Gastrocnemius medialis (tissue), 4 donors: ENCODE data around the gene LRRC53. TPM values are rescaled to one million over a fixed set of nuclear protein-coding genes. Genes with fewer than 3 reads are reported as not detected.

Experiments used
- ATAC-seq, 2 donors: fragments of 150-250 bp; one replicate each; pipeline ENCODE4 v1.9.1; 2016
- DNase-seq, 2 donors: peaks; one replicate each; pipeline ENCODE4 v3.0.0-alpha.2; 2019
- H3K27ac ChIP-seq, 4 donors: fragments of 200-600 bp; sonication (generic); 1 replicate in 1 of 4; 2 replicates in 3 of 4; pipeline ENCODE4 v1.5.1; 2016 to 2018; ENCODE audit warnings: mild to moderate bottlenecking in 2 of 4, moderate library complexity in 1 of 4
- H3K27me3 ChIP-seq, 3 donors: fragments of 200-600 bp; sonication (generic) in 2 of 3; 1 replicate in 1 of 3; 2 replicates in 2 of 3; pipeline versions ENCODE4 v1.5.1 to v1.6.0; 2016 to 2019; ENCODE audit warnings: mild to moderate bottlenecking in 1 of 3, moderate library complexity in 1 of 3
- H3K36me3 ChIP-seq, 2 donors: fragments of 200-600 bp; sonication (generic) in 1 of 2; one replicate each; pipeline ENCODE4 v1.5.1; 2017 to 2018
- H3K4me1 ChIP-seq, 2 donors: fragments of 200-600 bp; sonication (generic) in 1 of 2; one replicate each; pipeline ENCODE4 v1.5.1; 2016 to 2017; ENCODE audit warnings: mild to moderate bottlenecking in 2 of 2
- H3K4me3 ChIP-seq, 4 donors: fragments of 200-600 bp; sonication (generic) in 3 of 4; 1 replicate in 1 of 4; 2 replicates in 3 of 4; pipeline ENCODE4 v1.5.1; 2016 to 2019; ENCODE audit warnings: mild to moderate bottlenecking in 2 of 4
- H3K9me3 ChIP-seq, 3 donors: fragments of 200-600 bp; sonication (generic) in 2 of 3; 1 replicate in 1 of 3; 2 replicates in 2 of 3; pipeline ENCODE4 v1.5.1; 2016 to 2019
- POLR2A ChIP-seq, 2 donors: fragments of 450-650 bp; IDR thresholded peaks; one replicate each; pipeline ENCODE4 v1.6.1; 2017; ENCODE audit warnings: antibody characterized with exemption in 2 of 2, mild to moderate bottlenecking in 2 of 2, moderate library complexity in 2 of 2
- in situ Hi-C, 4 donors: fragments of 200-750 bp; cut with MboI; loops; one replicate each; pipeline versions ENCODE4 v1.15.0 to v1.8.0; 2017; ENCODE audit warnings: low sequenced_read_pairs in 4 of 4
- intact Hi-C: fragments of 100-400 bp; cut with DNase I; formaldehyde crosslinking; loops from one replicate; pipeline ENCODE4 v1.15.1; 2023; ENCODE audit warnings: low total_unique reads
- total RNA-seq, 4 donors: library from RNA; depleted of rRNA; stranded (reverse); fragments of >200 nt; gene quantifications; one replicate each; pipeline versions ENCODE4 v1.1.0 to v1.2.3, GENCODE V29; 2016
- TF ChIP-seq, protein P1 (sequence below), 5 experiments: fragments of 450-650 bp in 3 of 5; fragments of 200-600 bp in 2 of 5; sonication (generic) in 2 of 5; IDR thresholded peaks in 4 of 5; conservative IDR thresholded peaks in 1 of 5; 1 replicate in 4 of 5; 2 replicates in 1 of 5; pipeline ENCODE4 v1.5.1; 2016 to 2019; ENCODE audit warnings: antibody characterized with exemption in 5 of 5, mild to moderate bottlenecking in 3 of 5, moderate library complexity in 3 of 5

The LRRC53 gene
- total RNA-seq, 4 donors from 2014 or later = not detected

DNA sequence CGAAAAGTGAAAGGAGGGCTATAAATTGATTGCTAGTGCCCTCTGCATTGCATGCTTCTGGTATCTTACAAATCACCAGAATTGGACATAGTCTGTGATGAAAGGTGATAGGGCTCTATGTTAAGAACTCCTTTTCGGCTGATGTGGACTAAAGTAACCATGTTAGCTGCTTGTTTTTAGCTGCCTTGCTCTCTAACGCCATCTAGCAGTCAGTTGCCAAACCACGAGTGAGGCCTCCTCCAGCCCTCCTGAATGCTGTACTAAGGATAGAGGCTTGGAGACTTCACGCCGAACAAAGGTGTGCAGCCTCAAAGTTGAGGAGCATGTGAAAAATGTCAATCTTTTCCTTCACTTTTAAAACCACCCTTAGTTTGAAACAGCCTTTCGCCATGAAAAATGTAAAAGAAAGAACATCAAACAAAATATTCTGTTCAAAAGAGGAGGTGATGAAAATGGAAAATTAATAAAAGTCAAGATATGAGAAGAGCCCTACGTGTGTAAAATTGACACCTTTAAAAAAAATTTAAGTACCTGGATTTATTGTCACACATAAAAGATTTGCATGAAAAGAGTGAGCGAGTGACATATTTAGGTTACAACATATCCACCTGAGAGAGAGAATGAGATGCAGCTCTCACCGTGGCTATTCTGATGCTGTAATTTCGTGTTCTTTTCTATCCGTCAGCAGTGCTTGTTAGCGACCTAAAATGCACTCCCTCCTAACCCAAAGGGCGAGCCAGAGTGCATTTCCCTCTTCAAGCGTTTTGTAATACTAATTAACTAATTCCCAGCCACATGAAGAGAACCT lies 8.1 kb downstream of the LRRC53 start:
- Histone ChIP-seq H3K27me3 (no peaks in the 10 kb centered on the region), H3K36me3 (no peaks in the 10 kb centered on the region), H3K9me3 (no peaks in the 10 kb centered on the region), H3K27ac (no peak overlapping the region), H3K4me3 (no peak overlapping the region), H3K4me1 (peaks cover 0 to 3% of the 10 kb centered on the region in 2 donors)
- DNase-seq = no peak
- intact Hi-C loops = no loop called here
- TF ChIP-seq, protein P1, sequence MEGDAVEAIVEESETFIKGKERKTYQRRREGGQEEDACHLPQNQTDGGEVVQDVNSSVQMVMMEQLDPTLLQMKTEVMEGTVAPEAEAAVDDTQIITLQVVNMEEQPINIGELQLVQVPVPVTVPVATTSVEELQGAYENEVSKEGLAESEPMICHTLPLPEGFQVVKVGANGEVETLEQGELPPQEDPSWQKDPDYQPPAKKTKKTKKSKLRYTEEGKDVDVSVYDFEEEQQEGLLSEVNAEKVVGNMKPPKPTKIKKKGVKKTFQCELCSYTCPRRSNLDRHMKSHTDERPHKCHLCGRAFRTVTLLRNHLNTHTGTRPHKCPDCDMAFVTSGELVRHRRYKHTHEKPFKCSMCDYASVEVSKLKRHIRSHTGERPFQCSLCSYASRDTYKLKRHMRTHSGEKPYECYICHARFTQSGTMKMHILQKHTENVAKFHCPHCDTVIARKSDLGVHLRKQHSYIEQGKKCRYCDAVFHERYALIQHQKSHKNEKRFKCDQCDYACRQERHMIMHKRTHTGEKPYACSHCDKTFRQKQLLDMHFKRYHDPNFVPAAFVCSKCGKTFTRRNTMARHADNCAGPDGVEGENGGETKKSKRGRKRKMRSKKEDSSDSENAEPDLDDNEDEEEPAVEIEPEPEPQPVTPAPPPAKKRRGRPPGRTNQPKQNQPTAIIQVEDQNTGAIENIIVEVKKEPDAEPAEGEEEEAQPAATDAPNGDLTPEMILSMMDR (IDR thresholded peaks at IDR 0.05 in 4 of 5, conservative IDR thresholded peaks at IDR 0.05 in 1 of 5) = peak in 2 of 5 experiments; percentile 40 to 54
- no peak for TF ChIP-seq POLR2A (IDR thresholded peaks at IDR 0.05)
- in situ Hi-C loops = no loop called here
- peak in 1 of 2 donors; percentile 58 for ATAC-seq

DNA sequence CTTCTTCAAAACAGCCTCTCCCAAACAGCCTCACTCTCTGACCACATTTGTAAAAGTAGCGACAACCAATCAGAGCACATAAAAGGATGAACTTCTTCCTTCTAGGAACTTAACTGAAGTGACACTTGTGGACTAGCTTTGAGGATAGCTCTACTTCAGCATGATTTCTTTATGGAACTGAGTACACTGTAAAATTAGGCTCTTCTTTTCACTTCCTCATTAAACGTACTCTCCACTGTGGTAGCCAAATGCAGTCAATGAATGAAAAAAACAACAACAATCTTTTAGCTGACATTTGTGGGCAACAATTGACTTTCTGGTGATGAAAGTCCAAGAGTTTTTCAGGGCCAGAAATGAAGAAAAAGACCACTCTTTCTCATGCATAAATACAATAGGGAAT lies 9.6 kb downstream of the LRRC53 start:
- no peak for ATAC-seq

DNA sequence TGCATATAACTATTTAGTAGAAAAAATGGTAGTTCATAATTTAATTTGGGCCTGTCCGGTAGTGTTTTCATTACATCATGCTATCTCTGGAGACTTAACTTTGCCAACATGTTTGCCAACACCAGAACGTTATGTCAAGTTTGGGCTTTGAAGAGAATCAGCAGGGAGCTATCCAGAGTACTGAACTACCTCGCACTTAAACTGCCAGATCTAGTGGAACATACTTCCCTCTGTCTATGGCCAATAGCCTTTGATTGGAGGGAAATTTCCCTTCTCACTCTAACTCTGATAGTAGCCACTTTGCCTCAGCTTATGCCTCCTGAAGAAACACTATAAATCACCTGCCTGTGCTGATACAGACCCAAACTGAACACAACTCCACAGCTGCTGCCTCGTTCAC lies 10.0 kb downstream of the LRRC53 start:
- no peak overlapping the region for H3K27ac ChIP-seq
- H3K27me3 ChIP-seq = no peaks in the 10 kb centered on the region
- no peak for ATAC-seq
- TF ChIP-seq, protein P1 (IDR thresholded peaks at IDR 0.05 in 4 of 5, conservative IDR thresholded peaks at IDR 0.05 in 1 of 5) = no peak
- TF ChIP-seq POLR2A (IDR thresholded peaks at IDR 0.05) = no peak
- no peaks in the 10 kb centered on the region for H3K36me3 ChIP-seq
- peaks cover 0 to 3% of the 10 kb centered on the region in 2 donors for H3K4me1 ChIP-seq
- intact Hi-C loops (no loop called here), in situ Hi-C loops (no loop called here)
- no peaks in the 10 kb centered on the region for H3K9me3 ChIP-seq
- no peak overlapping the region for H3K4me3 ChIP-seq
- no peak for DNase-seq

More for the DNA sequence above, 9.6 kb downstream of the LRRC53 start:
- no peaks in the 10 kb centered on the region for H3K9me3 ChIP-seq
- no peak overlapping the region for H3K4me3 ChIP-seq
- DNase-seq = no peak
- TF ChIP-seq, protein P1 (IDR thresholded peaks at IDR 0.05 in 4 of 5, conservative IDR thresholded peaks at IDR 0.05 in 1 of 5) = no peak
- TF ChIP-seq POLR2A (IDR thresholded peaks at IDR 0.05) = no peak
- H3K4me1 ChIP-seq = peaks cover 0 to 3% of the 10 kb centered on the region in 2 donors
- in situ Hi-C loops (no loop called here), intact Hi-C loops (no loop called here)
- no peaks in the 10 kb centered on the region for H3K36me3 ChIP-seq
- H3K27me3 ChIP-seq = no peaks in the 10 kb centered on the region
- no peak overlapping the region for H3K27ac ChIP-seq

DNA sequence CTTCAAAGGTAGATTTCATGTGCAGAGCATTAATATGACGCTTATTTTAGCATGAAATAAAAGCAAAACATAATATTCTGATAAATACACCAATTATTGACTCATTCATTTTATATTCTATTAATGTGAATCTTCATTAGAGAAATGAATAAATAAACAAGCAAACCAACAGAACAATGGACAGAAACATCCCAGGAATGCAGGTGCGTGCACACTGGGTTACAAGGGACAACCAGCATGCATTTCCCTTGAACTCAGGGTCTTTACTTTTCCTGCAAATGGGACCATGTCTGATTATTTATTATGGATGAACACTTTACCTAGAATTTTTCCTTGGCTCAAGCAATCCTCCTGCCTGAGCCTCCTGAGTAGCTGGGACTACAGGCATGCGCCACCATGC lies 13.5 kb downstream of the LRRC53 start:
- DNase-seq (no peak), ATAC-seq (no peak)
- TF ChIP-seq, protein P1 (IDR thresholded peaks at IDR 0.05 in 4 of 5, conservative IDR thresholded peaks at IDR 0.05 in 1 of 5) = no peak
- TF ChIP-seq POLR2A (IDR thresholded peaks at IDR 0.05) = no peak
- Histone ChIP-seq H3K4me3 (no peak overlapping the region), H3K36me3 (no peaks in the 10 kb centered on the region), H3K27ac (no peak overlapping the region), H3K27me3 (no peaks in the 10 kb centered on the region), H3K4me1 (peaks cover 0 to 8% of the 10 kb centered on the region in 2 donors), H3K9me3 (no peaks in the 10 kb centered on the region)
- in situ Hi-C loops (no loop called here), intact Hi-C loops (no loop called here)
